K562 (cell line): ENCODE measurements around the gene SCUBE1. TPM values are rescaled to one million over a fixed set of nuclear protein-coding genes. Genes with fewer than 3 reads are reported as not detected.

Experiments
- ATAC-seq: fragments of 200-7000 bp; cut with Tn5 transposase; 3 replicates; pipeline ENCODE4 v1.9.1; 2020; ENCODE audit warnings: moderate library complexity
- BruUV-seq: library from RNA; stranded (reverse); fragments of 400-500 nt; replicated peaks from 2 replicates; lab custom pipeline; 2021; lab: Mats Ljungman, UMichigan
- CTCF ChIA-PET: fragments of 300-600 bp; formaldehyde crosslinking; extraction: SDS; loops from one replicate; lab custom pipeline; 2021; ENCODE audit warnings: low intra/inter-chr PET ratio; lab: Yijun Ruan, JAX
- POLR2A ChIA-PET: fragments of 300-600, 350-650 bp; sonication (Branson Sonifier 250); formaldehyde crosslinking; extraction: SDS; loops from one replicate; lab custom pipeline; 2021; ENCODE audit warnings: antibody characterized with exemption, inconsistent platforms; lab: Yijun Ruan, JAX
- DNase-seq, 4 experiments: peaks; one replicate each; pipeline versions ENCODE4 v3.0.0 to v3.0.0-alpha.2; 2011 to 2018; ENCODE audit warnings: low spot score in 3 of 4, mixed read lengths in 3 of 4; ENCODE audit errors: extremely low read depth in 1 of 4
- FAIRE-seq: peaks from 2 replicates; lab custom pipeline; 2011; peaks lifted over from hg19 to GRCh38; lab: Jason Lieb, UNC
- H2AFZ ChIP-seq: 2 replicates; pipeline ENCODE4 v1.6.0; 2011; ENCODE audit warnings: low read depth, low read length, control low read depth, inconsistent platforms
- H3K27ac ChIP-seq: fragments of 200-600 bp; 3 replicates; pipeline ENCODE4 v1.8.0; 2011; ENCODE audit warnings: low read depth, mild to moderate bottlenecking, control low read depth, inconsistent platforms, low read length, moderate library complexity, mixed read lengths; ENCODE audit errors: extremely low read depth
- H3K27me3 ChIP-seq, 2 experiments: fragments of 300-600 bp in 1 of 2; 2 replicates in 1 of 2; 3 replicates in 1 of 2; pipeline versions ENCODE4 v1.6.0 to v1.8.0; 2011; ENCODE audit warnings: inconsistent platforms in 2 of 2, low read length in 2 of 2, mild to moderate bottlenecking in 1 of 2, mixed read lengths in 1 of 2, moderate library complexity in 1 of 2; ENCODE audit not compliant: control insufficient read depth in 2 of 2, insufficient read depth in 2 of 2
- H3K36me3 ChIP-seq: fragments of 300-600 bp; 3 replicates; pipeline ENCODE4 v1.8.0; 2011; ENCODE audit warnings: mild to moderate bottlenecking, low read length, inconsistent platforms; ENCODE audit not compliant: control insufficient read depth, insufficient read depth
- H3K4me1 ChIP-seq, 2 experiments: fragments of 200-600 bp in 1 of 2; replicated peaks in 1 of 2; 2 replicates in 1 of 2; 3 replicates in 1 of 2; pipeline versions ENCODE4 v1.5.1 to v1.8.0; 2011; ENCODE audit warnings: inconsistent platforms in 2 of 2, low read length in 2 of 2, mild to moderate bottlenecking in 1 of 2, mixed read lengths in 1 of 2, moderate library complexity in 1 of 2; ENCODE audit not compliant: control insufficient read depth in 2 of 2, insufficient read depth in 2 of 2
- H3K4me2 ChIP-seq: 2 replicates; pipeline ENCODE4 v1.6.1; 2011; ENCODE audit warnings: low read length, control low read depth, inconsistent platforms, mixed read lengths; ENCODE audit not compliant: insufficient read depth
- H3K4me3 ChIP-seq: fragments of 200-600 bp; sonication (generic), shearing (Covaris generic); 2 replicates; pipeline ENCODE4 v1.5.1; 2016; ENCODE audit warnings: control low read depth, inconsistent platforms
- H3K79me2 ChIP-seq: fragments of 200-600 bp; 3 replicates; pipeline ENCODE4 v1.8.0; 2011; ENCODE audit warnings: low read length, inconsistent platforms; ENCODE audit not compliant: control insufficient read depth, insufficient read depth
- H3K9ac ChIP-seq, 2 experiments: 2 replicates each; pipeline versions ENCODE4 v1.6.0 to v1.6.1; 2011; ENCODE audit warnings: low read depth in 2 of 2, low read length in 2 of 2, control low read depth in 1 of 2, inconsistent platforms in 1 of 2, mild to moderate bottlenecking in 1 of 2, mixed read lengths in 1 of 2; ENCODE audit not compliant: insufficient read depth in 1 of 2
- H3K9me1 ChIP-seq: one replicate; pipeline ENCODE4 v1.6.0; 2011; ENCODE audit warnings: inconsistent platforms, mild to moderate bottlenecking, low read length, moderate library complexity; ENCODE audit not compliant: control insufficient read depth, insufficient read depth
- H3K9me3 ChIP-seq: replicated peaks from 2 replicates; pipeline ENCODE4 v1.5.1; 2011; ENCODE audit warnings: low read depth, low read length, inconsistent platforms; ENCODE audit not compliant: control insufficient read depth, insufficient read depth
- H4K20me1 ChIP-seq: replicated peaks from 2 replicates; pipeline ENCODE4 v1.6.1; 2011; ENCODE audit warnings: low read length, inconsistent platforms, mixed read lengths; ENCODE audit not compliant: control insufficient read depth, insufficient read depth
- CHCHD3 ChIP-seq: fragments of 250-450 bp; sonication (Bioruptor Pico); IDR thresholded peaks from 2 replicates; pipeline ENCODE4 v2.1.2; 2022; ENCODE audit warnings: mild to moderate bottlenecking
- PML ChIP-seq: IDR thresholded peaks from 2 replicates; pipeline ENCODE4 v1.6.1; 2012; ENCODE audit warnings: low read length, inconsistent platforms
- RFX1 ChIP-seq: fragments of 450-650 bp; IDR thresholded peaks from 2 replicates; pipeline ENCODE4 v1.6.1; 2016; ENCODE audit warnings: mild to moderate bottlenecking, moderate library complexity
- WGBS: fragments of 100-300 bp; shearing (Covaris generic); methylation state at CpG from one replicate; pipeline ENCODE4 v1.1.6; 2016; ENCODE audit warnings: low coverage, mixed read lengths; ENCODE audit not compliant: insufficient coverage; ENCODE audit errors: missing lambda C conversion rate; 5-methylcytosine and 5-hydroxymethylcytosine counted together
- in situ Hi-C: fragments of 300-500 bp; cut with MboI; formaldehyde crosslinking; loops from 4 replicates; pipeline ENCODE4 v1.15.0; 2018; ENCODE audit warnings: inconsistent platforms, mixed read lengths
- intact Hi-C: fragments of 100-400 bp; cut with micrococcal nuclease; formaldehyde crosslinking; loops from 2 replicates; pipeline ENCODE4 v1.14.2; 2022
- polyA plus RNA-seq, 8 experiments: library from polyadenylated mRNA; depleted of rRNA in 4 of 8; stranded (reverse) in 5 of 8; unstranded in 3 of 8; fragments of >200 nt; fragmentation: Nextera tagmentation in 2 of 8; fragmentation: Illumina TruSeq in 1 of 8; extraction: Ambion mirVana in 2 of 8; extraction: Trizol in 1 of 8; gene quantifications; 2 replicates each; pipeline versions ENCODE4 v1.2.1 to v1.2.3, GENCODE V29; 2011 to 2014; ENCODE audit warnings: inconsistent platforms in 1 of 8, missing spikeins in 1 of 8
- total RNA-seq, 7 experiments: library from RNA; depleted of rRNA in 6 of 7; stranded (reverse); fragments of >200 nt in 6 of 7; fragmentation: Illumina TruSeq in 2 of 7; extraction: Trizol in 2 of 7; gene quantifications; 2 replicates each; pipeline versions ENCODE4 v1.2.1 to v1.2.3, GENCODE V29; 2011 to 2021; ENCODE audit warnings: low replicate concordance in 1 of 7

SCUBE1 gene
- total and polyA plus RNA-seq, 9 of the 15 experiments (the other 6 are each of a cell fraction or from before 2014, with no cell fraction given), result 0.03 to 0.47 (median 0.29) TPM; not detected in 6

- H2AFZ ChIP-seq, result no peak overlapping the region
- no peaks in the 10 kb centered on the region; the same call in 1 of the 2 replicates for H4K20me1 ChIP-seq
- CTCF ChIA-PET, result no interaction called here
- no TSS peak for BruUV-seq
- intact Hi-C loops (no loop called here), in situ Hi-C loops (no loop called here)
- FAIRE-seq, result no peak
- no peak overlapping the region for H3K9ac ChIP-seq
- DNase-seq, result peak in 1 of 4 experiments; percentile 17
- ATAC-seq, result no peak
- WGBS, result 27% methylated on average over 17 of the region's 65 CpGs
- TF ChIP-seq CHCHD3 (CRISPR knock-in tag) (no peak), RFX1 (peak; percentile 34; the same call in 1 of the 2 replicates), PML (no peak)
- TF ChIP-seq, all 486 proteins: peak for 1
- H3K4me1 ChIP-seq, result peaks cover 9 to 21% of the 10 kb centered on the region in 2 experiments; a peak in 4 of 5 replicates
- no peak overlapping the region for H3K4me2 ChIP-seq
- H3K27me3 ChIP-seq, result peaks cover 0 to 13% of the 10 kb centered on the region in 2 experiments; a peak in 2 of 5 replicates
- H3K4me3 ChIP-seq, result no peak overlapping the region
- no peak overlapping the region for H3K27ac ChIP-seq
- no peaks in the 10 kb centered on the region for H3K79me2 ChIP-seq
- no peaks in the 10 kb centered on the region for H3K36me3 ChIP-seq
- no peaks in the 10 kb centered on the region for H3K9me3 ChIP-seq
- no peaks in the 10 kb centered on the region for H3K9me1 ChIP-seq
- POLR2A ChIA-PET, result interaction anchor here (0.7 to 1.3 kb wide), 2 partner anchors 76 to 97 kb away, joined by 3 to 4 read pairs; no protein-coding TSS in a partner anchor
Measured at GRCh38 chr22:43343670-43344519, 723 bp upstream of the SCUBE1 start.
